DND-41 (cell line): Measurements from ENCODE around the gene TRAF3IP3.
A peak's percentile ranks its signal among the peaks of the same experiment; 100 is the strongest.

Experiments
- ATAC-seq: fragments of 200-7000 bp; cut with Tn5 transposase; 3 replicates; pipeline ENCODE4 v1.9.1; 2021; ENCODE audit warnings: low read depth; ENCODE audit not compliant: insufficient read depth
- DNase-seq: peaks from one replicate; pipeline ENCODE4 v3.0.0-alpha.2; 2020
- H2AFZ ChIP-seq: 2 replicates; pipeline ENCODE4 v1.6.0; 2012; ENCODE audit warnings: low read depth, low read length
- H3K27ac ChIP-seq: 2 replicates; pipeline ENCODE4 v1.5.1; 2012; ENCODE audit warnings: low read length, inconsistent platforms
- H3K27me3 ChIP-seq: fragments of 200-600 bp; sonication (generic); 2 replicates; pipeline ENCODE4 v1.6.0; 2012; ENCODE audit warnings: low read length, mild to moderate bottlenecking, inconsistent platforms; ENCODE audit not compliant: insufficient read depth, poor library complexity
- H3K36me3 ChIP-seq: 2 replicates; pipeline ENCODE4 v1.5.1; 2012; ENCODE audit warnings: low read length, inconsistent platforms; ENCODE audit not compliant: insufficient read depth
- H3K4me1 ChIP-seq: 2 replicates; pipeline ENCODE4 v1.5.1; 2012; ENCODE audit warnings: mild to moderate bottlenecking, low read length; ENCODE audit not compliant: insufficient read depth
- H3K4me2 ChIP-seq: 2 replicates; pipeline ENCODE4 v1.6.0; 2012; ENCODE audit warnings: mild to moderate bottlenecking, moderate library complexity, low read length, inconsistent platforms; ENCODE audit not compliant: insufficient read depth
- H3K4me3 ChIP-seq, 2 experiments: fragments of 200-600 bp in 1 of 2; shearing (Covaris generic) in 1 of 2; 2 replicates each; pipeline ENCODE4 v1.5.1; 2012 to 2016; ENCODE audit warnings: inconsistent platforms in 2 of 2, low read length in 2 of 2, mild to moderate bottlenecking in 2 of 2, low read depth in 1 of 2, moderate library complexity in 1 of 2
- H3K79me2 ChIP-seq: 2 replicates; pipeline ENCODE4 v1.6.0; 2012; ENCODE audit warnings: low read length, inconsistent platforms; ENCODE audit not compliant: insufficient read depth
- H3K9ac ChIP-seq: 2 replicates; pipeline ENCODE4 v1.6.0; 2012; ENCODE audit warnings: low read depth, mild to moderate bottlenecking, inconsistent platforms, low read length, moderate library complexity
- H3K9me3 ChIP-seq: 2 replicates; pipeline ENCODE4 v1.5.1; 2012; ENCODE audit warnings: low read length, moderate library complexity, mild to moderate bottlenecking, inconsistent platforms; ENCODE audit not compliant: insufficient read depth, severe bottlenecking
- H4K20me1 ChIP-seq: 2 replicates; pipeline ENCODE4 v1.6.0; 2012; ENCODE audit warnings: low read length; ENCODE audit not compliant: insufficient read depth
- CTCF ChIP-seq: IDR thresholded peaks from 2 replicates; pipeline ENCODE4 v1.5.1; 2012; ENCODE audit warnings: borderline replicate concordance, low read length, moderate library complexity, mild to moderate bottlenecking; ENCODE audit not compliant: poor library complexity, severe bottlenecking; ENCODE audit errors: extremely low read depth
- EZH2 ChIP-seq: IDR thresholded peaks from 3 replicates; pipeline ENCODE4 v1.6.1; 2012; ENCODE audit warnings: borderline replicate concordance, low read depth, mild to moderate bottlenecking, moderate library complexity, low read length, inconsistent platforms; ENCODE audit not compliant: severe bottlenecking

TRAF3IP3 gene

GRCh38 chr1:209748620-209749019, 7.2 kb upstream of the TRAF3IP3 start:
- H3K79me2 ChIP-seq, result no peaks in the 10 kb centered on the region
- H4K20me1 ChIP-seq, result no peaks in the 10 kb centered on the region
- H3K4me2 ChIP-seq, result no peak overlapping the region
- H2AFZ ChIP-seq, result 0 out of 2 replicates have a peak overlapping the region, but pooled peaks have one; percentile 8
- no peak for ATAC-seq
- no peaks in the 10 kb centered on the region for H3K27me3 ChIP-seq
- DNase-seq, result no peak
- H3K9ac ChIP-seq, result no peak overlapping the region
- H3K9me3 ChIP-seq, result no peaks in the 10 kb centered on the region
- no peak for TF ChIP-seq EZH2
- no peak for TF ChIP-seq CTCF
- no peaks in the 10 kb centered on the region for H3K4me1 ChIP-seq
- no peak overlapping the region for H3K27ac ChIP-seq
- no peaks in the 10 kb centered on the region for H3K36me3 ChIP-seq
- no peak overlapping the region for H3K4me3 ChIP-seq

- no peak overlapping the region for H3K27ac ChIP-seq
Observed at GRCh38 chr1:209749205-209749604, 6.6 kb upstream of the TRAF3IP3 start.

GRCh38 chr1:209749670-209750323, 6.1 kb upstream of the TRAF3IP3 start:
- Histone ChIP-seq H3K9me3 (no peaks in the 10 kb centered on the region), H3K9ac (no peak overlapping the region), H3K27me3 (no peaks in the 10 kb centered on the region), H3K4me3 (no peak overlapping the region), H3K4me1 (no peaks in the 10 kb centered on the region), H2AFZ (no peak overlapping the region), H3K4me2 (no peak overlapping the region), H3K27ac (no peak overlapping the region), H3K36me3 (no peaks in the 10 kb centered on the region), H4K20me1 (no peaks in the 10 kb centered on the region), H3K79me2 (no peaks in the 10 kb centered on the region)
- TF ChIP-seq CTCF (no peak), EZH2 (no peak)
- DNase-seq, result no peak
- ATAC-seq, result no peak

More at GRCh38 chr1:209749205-209749604, 6.6 kb upstream of the TRAF3IP3 start:
- Histone ChIP-seq H3K9me3 (no peaks in the 10 kb centered on the region), H3K27me3 (no peaks in the 10 kb centered on the region), H3K4me2 (no peak overlapping the region), H3K9ac (no peak overlapping the region), H4K20me1 (no peaks in the 10 kb centered on the region), H2AFZ (no peak overlapping the region), H3K79me2 (no peaks in the 10 kb centered on the region), H3K36me3 (no peaks in the 10 kb centered on the region), H3K4me3 (no peak overlapping the region), H3K4me1 (no peaks in the 10 kb centered on the region)
- DNase-seq (no peak), ATAC-seq (no peak)
- TF ChIP-seq EZH2 (no peak), CTCF (no peak)
